Hepatocyte (in vitro differentiated cells): ENCODE results near the gene RAMP3.

Experiments
- CTCF ChIP-seq: fragments of 200-600 bp; sonication (generic); IDR thresholded peaks from 2 replicates; pipeline ENCODE4 v1.5.1; 2016; ENCODE audit warnings: antibody characterized with exemption, mild to moderate bottlenecking; ENCODE audit not compliant: poor library complexity
- EZH2 ChIP-seq: fragments of 200-600 bp; sonication (generic); IDR thresholded peaks from 2 replicates; pipeline ENCODE4 v1.6.1; 2016; ENCODE audit warnings: antibody characterized with exemption, mild to moderate bottlenecking, borderline replicate concordance
- EZH2phosphoT487 ChIP-seq: fragments of 200-600 bp; sonication (generic); IDR thresholded peaks from one replicate; pipeline ENCODE4 v1.6.1; 2018; ENCODE audit warnings: antibody characterized with exemption, mild to moderate bottlenecking, low read depth, moderate library complexity; ENCODE audit not compliant: unreplicated experiment, severe bottlenecking

- TF ChIP-seq CTCF, result no peak
- TF ChIP-seq EZH2, result no peak
- TF ChIP-seq EZH2phosphoT487, result no peak
Observed at GRCh38 chr7:45225948-45226335, 68.4 kb downstream of the RAMP3 start.
